Astrocyte (in vitro differentiated cells and primary cell): ENCODE results near the gene LARP6.

Experiments used
- CTCF ChIP-seq: IDR thresholded peaks from 2 replicates; pipeline ENCODE4 v1.5.1; 2011; ENCODE audit warnings: low read depth, mild to moderate bottlenecking, inconsistent platforms, low read length, moderate library complexity; ENCODE audit not compliant: insufficient read depth
- EZH2 ChIP-seq: IDR thresholded peaks from 2 replicates; pipeline ENCODE4 v1.6.1; 2012; ENCODE audit warnings: mild to moderate bottlenecking, low read length, inconsistent platforms; ENCODE audit not compliant: insufficient read depth

GRCh38 chr15:70870051-70870450, 16.1 kb upstream of the LARP6 start:
- TF ChIP-seq CTCF (no peak), EZH2 (no peak)
